NOMO-1 (cell line): ENCODE data around the gene SCN9A.
A peak's percentile ranks its signal among the peaks of the same experiment; 100 is the strongest.
"Not testable (repeated sequence)": the region's sequence is repeated elsewhere in the genome, so short reads cannot be mapped to it uniquely, and the experiment has no call there.

Experiments used
- DNase-seq, 2 experiments: peaks; one replicate each; lab custom pipeline; 2025; ENCODE audit not compliant: unreplicated experiment in 2 of 2; lab: John Stamatoyannopoulos, UW

SCN9A gene

DNA sequence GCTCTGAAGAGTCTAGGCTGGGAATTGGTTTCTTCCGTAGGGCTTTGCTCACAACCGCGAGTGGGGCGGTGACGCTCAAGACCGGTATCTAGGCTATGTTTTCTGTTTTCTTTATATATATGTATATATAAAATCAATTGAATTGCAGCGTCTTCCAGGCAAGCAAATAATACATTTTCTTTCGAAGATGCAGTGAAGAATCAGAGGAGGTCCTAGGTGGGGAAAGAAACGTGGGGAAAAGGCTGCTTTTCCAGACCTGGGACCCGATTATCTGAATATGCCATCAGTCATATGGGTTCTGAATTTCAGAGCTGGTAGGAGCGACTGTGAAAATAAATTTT is 714 bp upstream of the SCN9A start:
- DNase-seq, result no peak

GRCh38 chr2:166375195-166375735 is 479 bp downstream of the SCN9A start:
- DNase-seq, result peak in 1 of 2 experiments; percentile 9

- no peak for DNase-seq
These were observed 1.8 kb downstream of the SCN9A start for GRCh38 chr2:166373951-166374350.

GRCh38 chr2:166373539-166373938 is 2.2 kb downstream of the SCN9A start:
- no peak for DNase-seq

- DNase-seq, result no peak
These were observed 2.6 kb downstream of the SCN9A start for GRCh38 chr2:166373105-166373504.

DNA sequence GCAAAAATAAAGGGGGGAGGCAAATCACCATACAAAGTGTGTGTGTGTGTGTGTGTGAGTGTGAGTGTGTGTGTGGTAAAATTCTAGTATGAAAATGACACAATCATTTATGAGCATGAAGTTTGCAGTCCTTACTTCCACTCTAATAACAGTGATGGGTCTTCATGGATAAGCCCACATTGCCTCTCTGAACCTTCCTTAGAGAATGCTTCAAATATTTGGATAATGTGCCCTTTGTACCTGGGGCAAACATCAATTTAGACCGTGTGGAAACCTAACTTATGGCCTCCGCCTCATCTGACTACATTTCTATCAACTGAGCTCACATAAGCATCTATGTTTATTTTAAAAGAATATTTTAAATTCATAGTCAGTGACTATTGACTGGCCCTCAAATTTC is 3.7 kb downstream of the SCN9A start:
- DNase-seq, result no peak

DNA sequence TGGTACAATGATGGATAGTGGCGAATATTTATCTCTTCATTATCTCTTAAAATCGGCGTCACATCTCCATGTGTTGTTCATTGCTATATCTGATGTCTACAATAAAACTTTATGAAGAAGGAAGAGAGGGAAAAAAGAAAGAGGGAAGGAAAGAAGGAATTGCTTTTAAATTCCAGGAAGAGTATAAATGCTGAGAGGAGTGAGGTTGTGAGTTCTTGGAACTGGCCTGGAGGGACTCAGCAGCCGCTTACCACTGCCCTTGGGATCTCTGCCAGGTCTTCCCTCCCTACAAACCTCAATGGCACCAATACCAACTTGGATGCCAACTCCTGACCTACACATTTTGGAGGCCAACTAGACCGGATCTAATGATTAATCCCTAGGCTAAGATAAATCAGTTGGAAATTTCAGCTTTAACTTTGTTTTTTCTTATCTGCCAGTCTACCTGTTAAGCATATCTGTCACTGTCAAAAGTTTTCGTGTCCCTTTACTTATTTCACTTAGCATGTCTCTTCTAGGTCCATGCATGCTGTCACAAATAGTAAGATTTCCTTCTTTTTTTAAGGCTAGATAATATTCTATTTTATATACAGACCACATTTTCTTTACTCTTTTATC is 9.8 kb downstream of the SCN9A start:
- DNase-seq, result no peak

DNA sequence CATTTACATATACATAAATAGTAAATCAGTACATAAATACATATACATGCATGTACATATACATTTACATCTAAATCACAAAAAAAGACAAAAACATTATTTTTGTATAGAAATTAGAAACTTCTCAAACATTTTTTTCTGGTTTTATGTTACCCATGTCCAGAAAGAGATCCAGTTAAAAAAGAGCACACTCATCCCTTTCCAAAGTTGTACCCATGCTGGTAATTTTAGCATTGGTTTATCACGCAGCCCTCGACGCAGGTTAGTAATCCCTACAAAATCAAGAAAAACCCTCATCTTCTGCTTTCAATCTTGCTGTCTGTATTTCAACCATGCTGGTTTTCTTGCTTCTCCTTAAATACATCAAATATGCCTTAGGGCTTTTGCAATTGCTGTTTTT is 10.5 kb downstream of the SCN9A start:
- DNase-seq, result no peak

- no peak for DNase-seq
These were observed 11.1 kb downstream of the SCN9A start for GRCh38 chr2:166364476-166365161.

DNA sequence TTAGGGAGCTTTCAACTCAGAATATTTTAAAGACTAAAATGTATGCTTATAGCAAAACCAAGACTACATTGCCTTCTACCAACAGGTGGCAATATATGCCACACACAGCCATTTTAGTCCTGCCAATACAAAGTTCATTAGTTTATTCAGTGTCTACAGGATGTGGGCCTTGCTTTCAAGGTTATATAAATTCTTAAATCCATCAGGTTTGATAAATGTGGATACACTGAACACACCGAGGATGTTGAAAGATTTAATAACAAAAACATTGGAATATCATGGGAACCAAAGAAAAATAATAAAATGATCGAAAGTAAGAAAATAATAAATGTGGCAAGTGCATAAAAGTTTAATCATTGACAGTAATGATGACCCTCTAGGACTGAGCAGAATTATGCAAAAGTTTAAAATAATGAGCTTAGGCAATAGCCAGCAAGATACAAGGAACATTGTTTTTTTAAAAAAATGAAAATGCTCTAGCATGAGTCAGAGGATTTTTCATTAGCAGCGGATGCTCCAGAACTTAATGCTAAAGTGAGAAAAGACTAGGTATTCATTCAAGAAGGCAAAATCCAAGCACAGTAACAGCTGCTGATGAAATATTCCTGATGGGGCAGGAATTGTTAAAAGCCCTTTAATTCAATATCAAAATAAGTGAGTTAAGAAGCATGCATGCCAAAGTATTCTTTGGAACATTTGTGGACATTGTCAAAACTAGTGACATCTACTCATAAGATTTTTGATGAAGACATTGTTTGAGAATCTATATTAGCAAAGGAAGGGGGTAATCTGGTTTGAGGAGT is 14.2 kb downstream of the SCN9A start:
- peak in 1 of 2 experiments; percentile 11 for DNase-seq

DNA sequence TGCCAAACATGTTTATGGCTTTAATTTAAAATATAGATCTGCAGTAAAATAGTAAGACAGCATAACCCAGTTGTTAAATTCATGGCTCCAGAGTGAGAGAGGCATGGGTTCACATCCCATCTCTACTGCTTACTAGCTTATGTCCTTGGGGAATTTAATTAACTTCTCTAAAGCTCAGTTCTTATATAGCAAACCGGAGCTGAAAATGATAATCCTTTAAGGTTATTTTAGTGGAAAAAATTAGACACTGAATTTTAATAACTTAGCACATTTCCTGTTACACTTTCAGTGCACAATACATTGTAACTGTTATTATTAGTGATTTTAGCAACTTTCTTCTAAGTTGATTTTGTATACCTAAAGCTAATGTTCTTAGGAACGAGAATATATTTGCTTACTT is 14.8 kb downstream of the SCN9A start:
- no peak for DNase-seq

DNA sequence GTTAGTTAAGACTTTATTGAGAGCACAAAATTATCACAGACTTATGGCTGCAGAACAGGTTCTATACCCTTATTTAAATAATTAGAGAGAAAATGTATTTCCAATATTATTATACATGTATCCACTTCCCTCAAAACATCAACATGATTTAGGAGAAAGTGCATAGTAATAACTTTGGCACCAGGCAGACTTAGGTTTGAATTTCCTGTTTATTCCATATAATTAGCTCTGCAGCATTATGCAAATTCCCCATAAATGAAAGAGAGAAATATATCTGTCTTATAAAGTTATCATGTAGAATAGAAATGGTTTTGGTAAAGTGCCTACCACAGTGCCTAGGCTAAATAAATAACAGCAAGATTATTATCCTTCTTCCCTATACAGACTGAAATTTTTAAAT is 15.3 kb downstream of the SCN9A start:
- DNase-seq, result no peak

GRCh38 chr2:166357950-166358321 is 17.8 kb downstream of the SCN9A start:
- not testable (repeated sequence) for DNase-seq

GRCh38 chr2:166357068-166357949 is 18.4 kb downstream of the SCN9A start:
- no peak for DNase-seq

- DNase-seq, result no peak
These were observed 24.4 kb downstream of the SCN9A start for GRCh38 chr2:166351319-166351718.

- DNase-seq, result no peak
These were observed 25.2 kb downstream of the SCN9A start for GRCh38 chr2:166350525-166350924.

- DNase-seq, result no peak
These were observed 31.2 kb downstream of the SCN9A start for GRCh38 chr2:166344286-166345113.

DNA sequence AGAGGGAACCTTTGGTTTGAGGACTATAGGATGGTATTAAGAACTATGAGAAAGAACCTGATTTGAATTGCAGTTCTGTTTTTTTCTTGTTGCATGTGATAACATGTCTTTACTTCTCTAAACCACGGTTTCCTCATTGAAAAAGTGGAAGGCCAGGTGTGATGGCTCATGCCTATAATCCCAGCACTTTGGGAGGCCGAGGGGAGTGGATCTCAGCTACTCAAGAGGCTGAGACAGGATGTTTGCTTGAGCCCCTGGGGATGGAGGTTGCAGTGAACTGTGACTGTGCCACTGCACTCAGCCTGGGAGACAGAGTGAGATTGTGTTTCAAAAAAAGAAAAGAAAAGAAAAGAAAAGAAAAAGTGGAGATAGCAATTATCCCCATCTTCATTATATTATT is 32.3 kb downstream of the SCN9A start:
- no peak for DNase-seq

- DNase-seq, result no peak
These were observed 34.3 kb downstream of the SCN9A start for GRCh38 chr2:166341426-166341825.

GRCh38 chr2:166338831-166339339 is 36.9 kb downstream of the SCN9A start:
- DNase-seq, result no peak
